Heart right ventricle (tissue), 16 donors: ENCODE measurements around the gene DEXI. TPM values are rescaled to one million over a fixed set of nuclear protein-coding genes. Genes with fewer than 3 reads are reported as not detected.

Experiments
- ATAC-seq, 8 donors: fragments of 200-7000 bp; cut with Tn5 transposase; one replicate each; pipeline ENCODE4 v1.9.1; 2020; ENCODE audit warnings: mild to moderate bottlenecking in 8 of 8, moderate library complexity in 8 of 8, moderate number of reproducible peaks in 1 of 8
- DNase-seq, 2 donors: peaks; one replicate each; pipeline ENCODE4 v3.0.0-alpha.2; 2020
- H3K27ac ChIP-seq, 10 donors: fragments of 200-600 bp; sonication (generic) in 2 of 10; one replicate each; pipeline versions ENCODE4 v1.5.0 to v1.8.0; 2020 to 2022; ENCODE audit warnings: mild to moderate bottlenecking in 3 of 10
- H3K27me3 ChIP-seq, 7 donors: fragments of 200-600 bp; one replicate each; pipeline ENCODE4 v1.8.0; 2021 to 2022; ENCODE audit warnings: mild to moderate bottlenecking in 2 of 7
- H3K36me3 ChIP-seq, 9 donors: fragments of 200-600 bp; sonication (generic) in 1 of 9; one replicate each; pipeline versions ENCODE4 v1.5.0 to v1.8.0; 2020 to 2022; ENCODE audit warnings: mild to moderate bottlenecking in 2 of 9
- H3K4me1 ChIP-seq, 9 donors: fragments of 200-600 bp; sonication (generic) in 1 of 9; one replicate each; pipeline versions ENCODE4 v1.5.0 to v1.8.0; 2020 to 2022; ENCODE audit warnings: mild to moderate bottlenecking in 4 of 9
- H3K4me3 ChIP-seq, 10 donors: fragments of 200-600 bp; sonication (generic) in 2 of 10; one replicate each; pipeline versions ENCODE4 v1.5.0 to v1.8.0; 2020 to 2022; ENCODE audit warnings: mild to moderate bottlenecking in 7 of 10, moderate library complexity in 2 of 10
- H3K9me3 ChIP-seq, 11 donors: fragments of 200-600 bp in 10 of 11; sonication (generic) in 2 of 11; one replicate each; pipeline versions ENCODE4 v1.5.0 to v1.8.0; 2013 to 2022; ENCODE audit warnings: mild to moderate bottlenecking in 2 of 11, control low read depth in 1 of 11, moderate library complexity in 1 of 11
- WGBS, 2 donors: extraction: QIAGEN DNeasy Blood & Tissue Kit; methylation state at CpG; one replicate each; pipeline ENCODE4 v1.1.7; 2013; ENCODE audit warnings: inconsistent platforms in 1 of 2; 5-methylcytosine and 5-hydroxymethylcytosine counted together
- intact Hi-C, 10 donors: fragments of 100-400 bp; cut with DNase I; formaldehyde crosslinking; loops; one replicate each; pipeline versions ENCODE4 v1.11.1 to v1.14.2; 2022
- polyA plus RNA-seq, 2 donors: library from polyadenylated mRNA; stranded (reverse); fragments of 200-250 nt; gene quantifications; one replicate each; pipeline ENCODE4 v1.2.3, GENCODE V29; 2013
- total RNA-seq, 10 donors: library from RNA; stranded (reverse); fragmentation: NEBNext Ultra II Directional in 3 of 10; extraction: Animal tissue kit (Norgen Biotek cat#: 25700) in 3 of 10; gene quantifications; one replicate each; pipeline versions ENCODE4 v1.2.1 to v1.2.4, GENCODE V29; 2021 to 2023
- TF ChIP-seq, protein P1 (sequence below), 9 donors: fragments of 200-600 bp; sonication (generic) in 2 of 9; IDR thresholded peaks; one replicate each; pipeline versions ENCODE4 v1.5.0 to v1.8.0; 2021 to 2022; ENCODE audit warnings: antibody characterized with exemption in 9 of 9, mild to moderate bottlenecking in 5 of 9, moderate library complexity in 1 of 9
- donor health status: Arrhythmogenic right ventricular cardiomyopathy.
- donor health status: ischemic (EF 13 %, LVEDD 7.1; RV severe dilation, severe dysfunction).
- donor health status: healthy with polysubstance abuse.
- donor health status: DM: no; HTN: yes; CAD: no.
- donor health status: DM: no; HTN: no; CAD: no.
- donor health status: ischemic (EF 25% LVEDD 6.9; RV normal size, moderate dysfunction).
- donor health status: ischemic (EF 25% LVEDD 5.7; RV mildly dilated, moderate dysfunction).
- donor health status: healthy.
- donor health status: DM: yes; HTN: yes; CAD: no.
- donor health status: Ischemic cardiomyopathy.
- donor health status: ischemic (EF 35%, LVEDD 5.7; RV mildly dilated, moderate dysfunction).
- donor health status: nonischemic (EF 11% LVEDD 7.7; RV severe dilation, severe dysfunction).
- donor health status: DM: yes; HTN: yes; CAD: no.
- donor health status: PGD.
- donor health status: ischemic (EF 29% LVEDD 5.4; RV normal size, mild dysfunction).
- donor health status: nonischemic (EF 23%, LVEDD 6.1; RV moderate dilation, normal function).

DEXI gene
- total and polyA plus RNA-seq, 12 donors = 68.8 to 109 (median 88.5) TPM

GRCh38 chr16:10892782-10893318 lies 49.4 kb downstream of the DEXI start:
- intact Hi-C loops = no loop called here
- WGBS, 2 donors = 74 to 82% methylated on average over 5 of the region's 5 CpGs

GRCh38 chr16:10889855-10890254 lies 52.4 kb downstream of the DEXI start:
- peaks cover 0 to 31% (median 0%) of the 10 kb centered on the region in 9 donors for H3K36me3 ChIP-seq
- TF ChIP-seq, protein P1, sequence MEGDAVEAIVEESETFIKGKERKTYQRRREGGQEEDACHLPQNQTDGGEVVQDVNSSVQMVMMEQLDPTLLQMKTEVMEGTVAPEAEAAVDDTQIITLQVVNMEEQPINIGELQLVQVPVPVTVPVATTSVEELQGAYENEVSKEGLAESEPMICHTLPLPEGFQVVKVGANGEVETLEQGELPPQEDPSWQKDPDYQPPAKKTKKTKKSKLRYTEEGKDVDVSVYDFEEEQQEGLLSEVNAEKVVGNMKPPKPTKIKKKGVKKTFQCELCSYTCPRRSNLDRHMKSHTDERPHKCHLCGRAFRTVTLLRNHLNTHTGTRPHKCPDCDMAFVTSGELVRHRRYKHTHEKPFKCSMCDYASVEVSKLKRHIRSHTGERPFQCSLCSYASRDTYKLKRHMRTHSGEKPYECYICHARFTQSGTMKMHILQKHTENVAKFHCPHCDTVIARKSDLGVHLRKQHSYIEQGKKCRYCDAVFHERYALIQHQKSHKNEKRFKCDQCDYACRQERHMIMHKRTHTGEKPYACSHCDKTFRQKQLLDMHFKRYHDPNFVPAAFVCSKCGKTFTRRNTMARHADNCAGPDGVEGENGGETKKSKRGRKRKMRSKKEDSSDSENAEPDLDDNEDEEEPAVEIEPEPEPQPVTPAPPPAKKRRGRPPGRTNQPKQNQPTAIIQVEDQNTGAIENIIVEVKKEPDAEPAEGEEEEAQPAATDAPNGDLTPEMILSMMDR (IDR thresholded peaks at IDR 0.05) = no peak
- no peak overlapping the region for H3K4me3 ChIP-seq
- 83 to 86% methylated on average over 4 of the region's 4 CpGs for WGBS, 2 donors
- no peaks in the 10 kb centered on the region for H3K27me3 ChIP-seq
- peaks cover 0 to 86% (median 0%) of the 10 kb centered on the region in 9 donors for H3K4me1 ChIP-seq
- H3K9me3 ChIP-seq = no peaks in the 10 kb centered on the region
- no peak overlapping the region for H3K27ac ChIP-seq
- intact Hi-C loops = loop anchor here in 1 of 10 donors (10.0 kb wide), 1 partner anchor 115 kb away; no protein-coding TSS in a partner anchor
- ATAC-seq (no peak), DNase-seq (no peak)

More at GRCh38 chr16:10892782-10893318, 49.4 kb downstream of the DEXI start:
- ATAC-seq (no peak), DNase-seq (no peak)
- H3K9me3 ChIP-seq = no peaks in the 10 kb centered on the region
- H3K4me3 ChIP-seq = no peak overlapping the region
- H3K27me3 ChIP-seq = no peaks in the 10 kb centered on the region
- peaks cover 0 to 85% (median 0%) of the 10 kb centered on the region in 9 donors for H3K4me1 ChIP-seq
- peaks cover 0 to 43% (median 0%) of the 10 kb centered on the region in 9 donors for H3K36me3 ChIP-seq
- TF ChIP-seq, protein P1 (IDR thresholded peaks at IDR 0.05) = no peak
- H3K27ac ChIP-seq = no peak overlapping the region

DNA sequence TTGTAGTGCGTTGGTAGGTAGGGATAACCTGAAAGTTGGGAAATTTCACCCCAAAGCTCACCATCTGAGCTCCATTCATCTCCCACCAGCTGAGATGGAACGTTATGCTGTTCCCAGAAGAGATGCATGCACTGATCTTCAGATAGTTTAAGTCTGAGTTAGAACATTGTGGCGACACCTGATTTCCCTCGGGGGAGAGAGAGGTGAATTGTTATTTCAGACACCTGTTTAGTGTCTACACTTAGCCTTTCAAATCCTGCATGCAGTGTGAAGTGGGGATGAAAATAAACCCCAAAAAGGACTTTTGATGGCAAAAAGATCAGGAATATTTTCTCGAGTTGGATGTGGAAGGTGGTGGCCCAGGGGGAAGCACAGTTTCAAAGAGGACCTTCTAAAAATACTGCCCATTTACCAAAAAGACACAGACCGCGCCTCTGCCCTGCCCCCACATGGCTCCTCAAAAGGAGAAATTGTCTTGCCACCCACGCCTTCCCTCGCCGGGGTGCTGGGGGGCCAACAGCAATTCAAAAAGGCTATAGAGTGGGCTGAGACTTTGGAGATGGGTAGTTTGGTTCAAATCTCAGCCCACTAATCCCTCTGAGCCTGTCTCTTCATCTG lies 53.8 kb downstream of the DEXI start:
- H3K4me3 ChIP-seq = no peak overlapping the region
- peak overlapping the region in 1 of 10 donors; percentile 74 for H3K27ac ChIP-seq
- H3K4me1 ChIP-seq = peaks cover 0 to 93% (median under 1%) of the 10 kb centered on the region in 9 donors
- intact Hi-C loops = loop anchor here in 1 of 10 donors (10.0 kb wide), 1 partner anchor 114 kb away; no protein-coding TSS in a partner anchor
- no peaks in the 10 kb centered on the region for H3K9me3 ChIP-seq
- H3K27me3 ChIP-seq = no peaks in the 10 kb centered on the region
- H3K36me3 ChIP-seq = peaks cover 0 to 39% (median 0%) of the 10 kb centered on the region in 9 donors
- 69 to 74% methylated on average over 10 of the region's 10 CpGs for WGBS, 2 donors
- TF ChIP-seq, protein P1 (IDR thresholded peaks at IDR 0.05) = no peak
- DNase-seq (no peak), ATAC-seq (peak in 1 of 8 donors; percentile 33)

GRCh38 chr16:10885246-10885645 lies 57.0 kb downstream of the DEXI start:
- no peak for DNase-seq
- WGBS, 2 donors = 60 to 65% methylated on average over 6 of the region's 6 CpGs
- peak overlapping the region in 1 of 10 donors; percentile 56 for H3K27ac ChIP-seq
- H3K27me3 ChIP-seq = peaks cover 0 to 3% (median 1%) of the 10 kb centered on the region in 7 donors
- H3K4me3 ChIP-seq = no peak overlapping the region
- peak in 2 of 8 donors; percentile 13 to 41 for ATAC-seq
- peaks cover 0 to 98% (median 8%) of the 10 kb centered on the region in 9 donors for H3K4me1 ChIP-seq
- H3K36me3 ChIP-seq = peaks cover 0 to 43% (median 0%) of the 10 kb centered on the region in 9 donors
- TF ChIP-seq, protein P1 (IDR thresholded peaks at IDR 0.05) = no peak
- no peaks in the 10 kb centered on the region for H3K9me3 ChIP-seq
- intact Hi-C loops = loop anchor here in 1 of 10 donors (10.0 kb wide), 1 partner anchor 110 kb away; no protein-coding TSS in a partner anchor
